ENCODE data around the gene GRHL1.
A peak's percentile ranks its signal among the peaks of the same experiment; 100 is the strongest.
"Not testable (repeated sequence)": the region's sequence is repeated elsewhere in the genome, so short reads cannot be mapped to it uniquely, and the experiment has no call there.

The GRHL1 gene

GRCh38 chr2:10028407-10028987 lies 77.0 kb downstream of the GRHL1 start:
- no peak for DNase-seq

GRCh38 chr2:10028988-10029874 lies 77.7 kb downstream of the GRHL1 start:
- peak; percentile 36 for DNase-seq

- DNase-seq, result no peak
These were observed 78.4 kb downstream of the GRHL1 start for GRCh38 chr2:10029875-10030223.

GRCh38 chr2:10030311-10030736 lies 78.8 kb downstream of the GRHL1 start:
- DNase-seq, result no peak

GRCh38 chr2:10030798-10031197 lies 79.3 kb downstream of the GRHL1 start:
- not testable (repeated sequence) for DNase-seq

GRCh38 chr2:10031886-10032745 lies 80.6 kb downstream of the GRHL1 start:
- no peak for DNase-seq

GRCh38 chr2:10032746-10033105 lies 81.2 kb downstream of the GRHL1 start:
- no peak for DNase-seq

GRCh38 chr2:10033251-10034006 lies 81.9 kb downstream of the GRHL1 start:
- DNase-seq, result no peak

- no peak for DNase-seq
These were observed 83.0 kb downstream of the GRHL1 start for GRCh38 chr2:10034333-10035052.

- no peak for DNase-seq
These were observed 83.5 kb downstream of the GRHL1 start for GRCh38 chr2:10035053-10035422.

- no peak for DNase-seq
These were observed 84.1 kb downstream of the GRHL1 start for GRCh38 chr2:10035633-10036032.

- no peak for DNase-seq
These were observed 84.8 kb downstream of the GRHL1 start for GRCh38 chr2:10036095-10036884.

- DNase-seq, result no peak
These were observed 86.6 kb downstream of the GRHL1 start for GRCh38 chr2:10038123-10038522.

GRCh38 chr2:10038716-10039115 lies 87.2 kb downstream of the GRHL1 start:
- DNase-seq, result no peak

GRCh38 chr2:10039658-10040410 lies 88.3 kb downstream of the GRHL1 start:
- no peak for DNase-seq

GRCh38 chr2:10041711-10042110 lies 90.2 kb downstream of the GRHL1 start:
- no peak for DNase-seq

- DNase-seq, result peak; percentile 25
These were observed 91.0 kb downstream of the GRHL1 start for GRCh38 chr2:10042301-10043161.

- peak; percentile 72 for DNase-seq
These were observed 91.9 kb downstream of the GRHL1 start, which contains the start of gene KLF11 for GRCh38 chr2:10043256-10043905. KLF11 (plus strand) TSS chr2:10043550; CDS start chr2:10043717, 167 bp downstream.

All from activated gamma-delta T cell treated with Interleukin-2 at 50 U/mL for 16 hours (primary cell).